Left renal pelvis (tissue), 4 donors: ENCODE measurements around the gene FOXA2. TPM values are rescaled to one million over a fixed set of nuclear protein-coding genes. Genes with fewer than 3 reads are reported as not detected.

Experiments
- DNase-seq, 4 donors: peaks; one replicate each; pipeline ENCODE4 v3.0.0-alpha.2; 2013; ENCODE audit warnings: low read depth in 4 of 4, low spot score in 3 of 4
- polyA plus RNA-seq, 4 donors: library from polyadenylated mRNA; unstranded; fragments of 120-200 nt; gene quantifications; one replicate each; pipeline ENCODE4 v1.2.1, GENCODE V29; 2013; ENCODE audit not compliant: insufficient read length in 4 of 4

FOXA2 gene
- polyA plus RNA-seq, 4 donors: 0.07 to 0.24 (median 0.23) TPM; not detected in 1

- DNase-seq: no peak
Measured at GRCh38 chr20:22542427-22542826, 41.9 kb downstream of the FOXA2 start.

GRCh38 chr20:22540832-22541231 is 43.5 kb downstream of the FOXA2 start:
- no peak for DNase-seq

- no peak for DNase-seq
Measured at GRCh38 chr20:22536956-22537756, 47.2 kb downstream of the FOXA2 start.

GRCh38 chr20:22536141-22536828 is 48.1 kb downstream of the FOXA2 start:
- DNase-seq: no peak

- no peak for DNase-seq
Measured at GRCh38 chr20:22535483-22535882, 48.9 kb downstream of the FOXA2 start.

- DNase-seq: no peak
Measured at GRCh38 chr20:22533823-22534751, 50.3 kb downstream of the FOXA2 start.

GRCh38 chr20:22532598-22532997 is 51.8 kb downstream of the FOXA2 start:
- no peak for DNase-seq

GRCh38 chr20:22531756-22532155 is 52.6 kb downstream of the FOXA2 start:
- no peak for DNase-seq

- no peak for DNase-seq
Measured at GRCh38 chr20:22531056-22531615, 53.2 kb downstream of the FOXA2 start.
